GM21390 (cell line): ENCODE results near the gene GLYATL3.

Experiments used
- ATAC-seq: cut with Tn5 transposase; IDR thresholded peaks from one replicate; pipeline ENCODE4 v1.9.1; 2021; ENCODE audit not compliant: unreplicated experiment

The GLYATL3 gene

GRCh38 chr6:49513153-49513989, 13.6 kb downstream of the GLYATL3 start:
- ATAC-seq = no peak

GRCh38 chr6:49514571-49515484, 15.1 kb downstream of the GLYATL3 start:
- ATAC-seq = no peak

- no peak for ATAC-seq
These were observed 15.9 kb downstream of the GLYATL3 start for GRCh38 chr6:49515485-49516146.

- no peak for ATAC-seq
These were observed 16.4 kb downstream of the GLYATL3 start for GRCh38 chr6:49516147-49516505.

- ATAC-seq = no peak
These were observed 18.2 kb downstream of the GLYATL3 start for GRCh38 chr6:49517919-49518318.

GRCh38 chr6:49519660-49520059, 19.9 kb downstream of the GLYATL3 start:
- ATAC-seq = peak; percentile 90

GRCh38 chr6:49522710-49523593, 23.2 kb downstream of the GLYATL3 start:
- no peak for ATAC-seq

- ATAC-seq = no peak
These were observed 24.2 kb downstream of the GLYATL3 start for GRCh38 chr6:49523901-49524300.

- no peak for ATAC-seq
These were observed 24.8 kb downstream of the GLYATL3 start for GRCh38 chr6:49524541-49524940.

GRCh38 chr6:49526598-49526997, 26.9 kb downstream of the GLYATL3 start:
- no peak for ATAC-seq

- ATAC-seq = no peak
These were observed 27.6 kb downstream of the GLYATL3 start for GRCh38 chr6:49527320-49527719.

- ATAC-seq = no peak
These were observed 28.8 kb downstream of the GLYATL3 start for GRCh38 chr6:49528571-49528970.

GRCh38 chr6:49530141-49530776, 30.5 kb downstream of the GLYATL3 start:
- no peak for ATAC-seq

- ATAC-seq = peak; percentile 96
These were observed 32.2 kb downstream of the GLYATL3 start for GRCh38 chr6:49531774-49532569.

- no peak for ATAC-seq
These were observed 36.1 kb downstream of the GLYATL3 start for GRCh38 chr6:49535795-49536194.

GRCh38 chr6:49539102-49539501, 39.4 kb downstream of the GLYATL3 start:
- no peak for ATAC-seq

- no peak for ATAC-seq
These were observed 40.9 kb downstream of the GLYATL3 start for GRCh38 chr6:49540614-49541013.

- ATAC-seq = no peak
These were observed 41.5 kb downstream of the GLYATL3 start for GRCh38 chr6:49541210-49541724.

GRCh38 chr6:49541936-49542335, 42.2 kb downstream of the GLYATL3 start:
- no peak for ATAC-seq
